D721Med (cell line): ENCODE results near the gene GLCCI1.
"Not testable (repeated sequence)": the region's sequence is repeated elsewhere in the genome, so short reads cannot be mapped to it uniquely, and the experiment has no call there.

Source experiments
- DNase-seq: peaks from one replicate; pipeline ENCODE4 v3.0.0; 2011; ENCODE audit warnings: low spot score; ENCODE audit not compliant: insufficient read length
- FAIRE-seq: peaks from 2 replicates; lab custom pipeline; 2011; peaks lifted over from hg19 to GRCh38; lab: Jason Lieb, UNC
- TF ChIP-seq, protein P1 (sequence below): IDR thresholded peaks from 2 replicates; pipeline ENCODE4 v1.5.1; 2012; ENCODE audit warnings: mild to moderate bottlenecking, control low read depth; ENCODE audit not compliant: insufficient read depth; ENCODE audit errors: missing control alignments

Gene GLCCI1

DNA sequence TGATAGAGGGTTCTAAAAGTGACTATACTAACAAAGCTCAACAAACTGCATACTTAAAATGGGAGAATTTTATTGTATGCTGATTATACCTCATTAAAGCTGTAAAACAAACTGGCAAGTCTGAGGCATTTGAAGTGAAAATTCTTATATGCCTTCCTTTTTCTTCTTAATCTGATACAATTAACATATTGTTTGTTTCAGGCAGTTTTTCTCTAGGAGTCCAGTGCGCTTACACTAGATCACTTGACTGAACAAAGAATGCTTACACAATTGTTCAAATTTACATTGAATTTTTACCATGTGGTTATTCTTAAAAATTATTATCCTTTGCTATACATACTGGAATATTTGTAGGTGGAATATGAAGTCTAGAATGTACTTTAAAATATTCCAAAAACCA, 89.0 kb downstream of the GLCCI1 start:
- no peak for DNase-seq
- FAIRE-seq = peak; percentile 32
- TF ChIP-seq, protein P1, sequence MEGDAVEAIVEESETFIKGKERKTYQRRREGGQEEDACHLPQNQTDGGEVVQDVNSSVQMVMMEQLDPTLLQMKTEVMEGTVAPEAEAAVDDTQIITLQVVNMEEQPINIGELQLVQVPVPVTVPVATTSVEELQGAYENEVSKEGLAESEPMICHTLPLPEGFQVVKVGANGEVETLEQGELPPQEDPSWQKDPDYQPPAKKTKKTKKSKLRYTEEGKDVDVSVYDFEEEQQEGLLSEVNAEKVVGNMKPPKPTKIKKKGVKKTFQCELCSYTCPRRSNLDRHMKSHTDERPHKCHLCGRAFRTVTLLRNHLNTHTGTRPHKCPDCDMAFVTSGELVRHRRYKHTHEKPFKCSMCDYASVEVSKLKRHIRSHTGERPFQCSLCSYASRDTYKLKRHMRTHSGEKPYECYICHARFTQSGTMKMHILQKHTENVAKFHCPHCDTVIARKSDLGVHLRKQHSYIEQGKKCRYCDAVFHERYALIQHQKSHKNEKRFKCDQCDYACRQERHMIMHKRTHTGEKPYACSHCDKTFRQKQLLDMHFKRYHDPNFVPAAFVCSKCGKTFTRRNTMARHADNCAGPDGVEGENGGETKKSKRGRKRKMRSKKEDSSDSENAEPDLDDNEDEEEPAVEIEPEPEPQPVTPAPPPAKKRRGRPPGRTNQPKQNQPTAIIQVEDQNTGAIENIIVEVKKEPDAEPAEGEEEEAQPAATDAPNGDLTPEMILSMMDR = no peak

GRCh38 chr7:8058322-8058721, 89.7 kb downstream of the GLCCI1 start:
- DNase-seq (no peak), FAIRE-seq (no peak)
- TF ChIP-seq, protein P1 = no peak

- FAIRE-seq = peak; percentile 46
- no peak for DNase-seq
- TF ChIP-seq, protein P1 = no peak
Measured at GRCh38 chr7:8058852-8059251, 90.3 kb downstream of the GLCCI1 start.

- no peak for DNase-seq
- FAIRE-seq = no peak
- TF ChIP-seq, protein P1 = no peak
Measured at GRCh38 chr7:8060241-8060640, 91.6 kb downstream of the GLCCI1 start.

DNA sequence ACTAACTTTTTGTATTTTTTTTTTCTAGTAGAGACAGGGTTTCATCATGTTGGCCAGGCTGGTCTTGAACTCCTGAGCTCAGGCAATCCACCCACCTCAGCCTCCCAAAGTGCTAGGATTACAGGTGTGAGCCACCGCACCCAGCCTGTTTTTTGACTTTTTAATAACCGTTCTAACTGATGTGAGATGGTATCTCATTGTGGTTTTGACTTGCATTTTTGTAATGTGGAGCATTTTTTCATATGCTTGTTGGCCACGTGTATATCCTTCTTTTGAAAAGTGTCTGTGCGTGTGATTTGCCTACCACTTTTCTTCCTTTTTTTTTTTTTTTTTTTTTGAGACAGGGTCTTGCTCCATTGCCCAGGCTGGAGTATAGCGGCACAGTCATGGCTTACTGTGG, 94.7 kb downstream of the GLCCI1 start:
- not testable (repeated sequence) for FAIRE-seq, DNase-seq

DNA sequence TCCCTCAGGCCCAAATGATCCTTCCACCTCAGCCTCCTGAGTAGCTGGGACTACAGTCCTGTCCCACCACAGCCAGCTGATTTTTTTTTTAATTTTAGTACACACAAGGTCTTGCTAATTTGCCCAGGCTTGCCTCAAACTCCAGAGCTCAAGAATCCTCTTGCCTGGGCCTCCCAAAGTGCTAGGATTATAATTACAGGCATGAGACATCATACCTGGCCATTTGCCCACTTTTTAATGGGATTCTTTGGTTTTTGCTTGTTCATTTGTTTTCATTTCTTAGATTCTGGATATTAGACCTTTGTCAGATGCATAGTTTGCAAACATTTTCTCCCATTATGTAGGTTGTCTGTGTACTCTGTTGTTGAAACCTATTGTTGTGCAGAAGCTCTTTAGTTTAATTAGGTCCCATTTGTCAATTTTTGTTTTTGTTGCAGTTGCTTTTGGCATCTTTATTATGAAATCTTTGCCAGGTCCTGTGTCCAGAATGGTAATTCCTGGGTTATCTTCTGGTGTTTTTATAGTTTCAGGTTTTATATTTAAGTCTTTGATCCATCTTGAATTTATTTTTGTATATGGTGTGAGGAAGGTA, 95.2 kb downstream of the GLCCI1 start:
- DNase-seq (no peak), FAIRE-seq (no peak)

GRCh38 chr7:8064828-8065227, 96.2 kb downstream of the GLCCI1 start:
- FAIRE-seq = no peak
- no peak for DNase-seq
- TF ChIP-seq, protein P1 = no peak

More for the DNA sequence above, 95.2 kb downstream of the GLCCI1 start:
- TF ChIP-seq, protein P1 = no peak
